Gastrocnemius medialis (tissue), 4 donors: ENCODE measurements around the gene TRIM8.

ENCODE experiments used
- POLR2A ChIP-seq, 2 donors: fragments of 450-650 bp; IDR thresholded peaks; one replicate each; pipeline ENCODE4 v1.6.1; 2017; ENCODE audit warnings: antibody characterized with exemption in 2 of 2, mild to moderate bottlenecking in 2 of 2, moderate library complexity in 2 of 2
- TF ChIP-seq, protein P1 (sequence below), 5 experiments: fragments of 450-650 bp in 3 of 5; fragments of 200-600 bp in 2 of 5; sonication (generic) in 2 of 5; IDR thresholded peaks in 4 of 5; conservative IDR thresholded peaks in 1 of 5; 1 replicate in 4 of 5; 2 replicates in 1 of 5; pipeline ENCODE4 v1.5.1; 2016 to 2019; ENCODE audit warnings: antibody characterized with exemption in 5 of 5, mild to moderate bottlenecking in 3 of 5, moderate library complexity in 3 of 5

DNA sequence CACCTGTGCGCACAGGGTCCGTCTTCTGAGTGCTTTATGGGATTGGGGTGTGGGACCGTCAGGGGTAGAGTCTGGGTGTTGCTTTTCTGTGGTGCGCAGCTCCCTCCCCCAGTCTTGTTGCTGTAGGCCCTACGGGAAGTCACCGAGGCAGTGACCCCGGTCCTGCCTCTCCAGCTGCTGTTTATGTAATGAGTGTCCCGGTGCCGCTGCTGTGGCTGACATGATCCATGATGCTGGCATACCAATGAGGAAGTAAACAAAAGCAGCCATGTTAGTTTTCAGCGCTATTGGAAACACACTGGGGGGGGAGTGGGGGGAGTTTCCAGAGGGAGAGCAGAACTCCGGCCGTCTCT, 1.1 kb downstream of the TRIM8 start:
- TF ChIP-seq, protein P1, sequence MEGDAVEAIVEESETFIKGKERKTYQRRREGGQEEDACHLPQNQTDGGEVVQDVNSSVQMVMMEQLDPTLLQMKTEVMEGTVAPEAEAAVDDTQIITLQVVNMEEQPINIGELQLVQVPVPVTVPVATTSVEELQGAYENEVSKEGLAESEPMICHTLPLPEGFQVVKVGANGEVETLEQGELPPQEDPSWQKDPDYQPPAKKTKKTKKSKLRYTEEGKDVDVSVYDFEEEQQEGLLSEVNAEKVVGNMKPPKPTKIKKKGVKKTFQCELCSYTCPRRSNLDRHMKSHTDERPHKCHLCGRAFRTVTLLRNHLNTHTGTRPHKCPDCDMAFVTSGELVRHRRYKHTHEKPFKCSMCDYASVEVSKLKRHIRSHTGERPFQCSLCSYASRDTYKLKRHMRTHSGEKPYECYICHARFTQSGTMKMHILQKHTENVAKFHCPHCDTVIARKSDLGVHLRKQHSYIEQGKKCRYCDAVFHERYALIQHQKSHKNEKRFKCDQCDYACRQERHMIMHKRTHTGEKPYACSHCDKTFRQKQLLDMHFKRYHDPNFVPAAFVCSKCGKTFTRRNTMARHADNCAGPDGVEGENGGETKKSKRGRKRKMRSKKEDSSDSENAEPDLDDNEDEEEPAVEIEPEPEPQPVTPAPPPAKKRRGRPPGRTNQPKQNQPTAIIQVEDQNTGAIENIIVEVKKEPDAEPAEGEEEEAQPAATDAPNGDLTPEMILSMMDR (IDR thresholded peaks at IDR 0.05 in 4 of 5, conservative IDR thresholded peaks at IDR 0.05 in 1 of 5), result no peak
- TF ChIP-seq POLR2A (IDR thresholded peaks at IDR 0.05), result no peak
